GM12878 (cell line): Measurements from ENCODE around the gene ZNF761.
"Not testable (repeated sequence)": the region's sequence is repeated elsewhere in the genome, so short reads cannot be mapped to it uniquely, and the experiment has no call there.

Experiments used
- ASH2L ChIP-seq: fragments of 300-600, 200-600 bp; sonication (generic); IDR thresholded peaks from 2 replicates; pipeline ENCODE4 v1.6.1; 2017; ENCODE audit warnings: low read depth, mild to moderate bottlenecking, borderline replicate concordance
- ATF3 ChIP-seq: IDR thresholded peaks from 2 replicates; pipeline ENCODE4 v1.6.1; 2011; ENCODE audit warnings: low read depth, mild to moderate bottlenecking, low read length, moderate library complexity, borderline replicate concordance; ENCODE audit errors: extremely low read depth
- CBFB ChIP-seq: IDR thresholded peaks from 2 replicates; pipeline ENCODE4 v1.6.1; 2016; ENCODE audit warnings: antibody characterized with exemption, low read depth
- CTCF ChIP-seq, 3 experiments: IDR thresholded peaks in 2 of 3; conservative IDR thresholded peaks in 1 of 3; 2 replicates each; pipeline ENCODE4 v1.5.1; 2011; ENCODE audit warnings: low read depth in 3 of 3, low read length in 3 of 3, mild to moderate bottlenecking in 3 of 3, control low read depth in 2 of 3, moderate library complexity in 2 of 3, inconsistent platforms in 1 of 3, mixed read lengths in 1 of 3; ENCODE audit not compliant: control insufficient read depth in 2 of 3, insufficient read depth in 1 of 3; ENCODE audit errors: extremely low read depth in 1 of 3
- E4F1 ChIP-seq: fragments of 450-650 bp; IDR thresholded peaks from 2 replicates; pipeline ENCODE4 v1.6.1; 2018; ENCODE audit warnings: borderline replicate concordance, mild to moderate bottlenecking; ENCODE audit not compliant: partially characterized antibody
- POLR2AphosphoS5 ChIP-seq: IDR thresholded peaks from 2 replicates; pipeline ENCODE4 v1.6.1; 2011; ENCODE audit warnings: mild to moderate bottlenecking, low read length, inconsistent platforms
- SMAD1 ChIP-seq: fragments of 450-650 bp; IDR thresholded peaks from 2 replicates; pipeline ENCODE4 v1.6.1; 2018; ENCODE audit warnings: mild to moderate bottlenecking, low read depth; ENCODE audit not compliant: partially characterized antibody
- SMAD5 ChIP-seq: IDR thresholded peaks from 2 replicates; pipeline ENCODE4 v1.6.1; 2016; ENCODE audit warnings: antibody characterized with exemption, low read depth
- SP1 ChIP-seq: IDR thresholded peaks from one replicate; pipeline ENCODE4 v1.6.1; 2011; ENCODE audit warnings: low read depth, low read length
- STAT1 ChIP-seq: fragments of 450-650 bp; conservative IDR thresholded peaks from 2 replicates; pipeline ENCODE4 v1.6.1; 2014; ENCODE audit warnings: antibody characterized with exemption, mild to moderate bottlenecking
- TF ChIP-seq, protein P1 (sequence below): IDR thresholded peaks from 2 replicates; pipeline ENCODE4 v1.6.1; 2012; ENCODE audit warnings: mild to moderate bottlenecking, low read depth, low read length
- TF ChIP-seq, protein P2 (sequence below): IDR thresholded peaks from 2 replicates; pipeline ENCODE4 v1.6.1; 2011; ENCODE audit warnings: low read depth, low read length, improper control_type of control experiment, borderline replicate concordance

DNA sequence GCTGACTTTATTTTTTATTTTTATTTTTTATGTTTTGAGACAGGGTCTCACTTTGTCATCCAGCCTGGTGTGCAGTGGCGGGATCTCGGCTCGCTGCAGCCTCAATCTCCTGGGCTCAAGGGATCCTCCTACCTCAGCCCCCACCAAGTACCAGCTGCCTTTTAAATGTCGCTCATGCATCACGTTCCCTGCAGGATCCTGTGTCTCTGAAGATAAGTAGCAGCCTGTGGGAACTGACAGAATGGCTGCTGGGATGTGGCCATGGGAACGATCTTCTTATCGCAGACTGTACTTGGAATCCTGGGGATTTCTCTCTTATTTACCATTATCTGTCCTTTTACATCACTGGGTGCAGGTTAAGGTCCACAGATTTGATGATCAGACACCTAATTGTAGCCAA, 71.4 kb downstream of the ZNF761 start:
- TF ChIP-seq, protein P1, sequence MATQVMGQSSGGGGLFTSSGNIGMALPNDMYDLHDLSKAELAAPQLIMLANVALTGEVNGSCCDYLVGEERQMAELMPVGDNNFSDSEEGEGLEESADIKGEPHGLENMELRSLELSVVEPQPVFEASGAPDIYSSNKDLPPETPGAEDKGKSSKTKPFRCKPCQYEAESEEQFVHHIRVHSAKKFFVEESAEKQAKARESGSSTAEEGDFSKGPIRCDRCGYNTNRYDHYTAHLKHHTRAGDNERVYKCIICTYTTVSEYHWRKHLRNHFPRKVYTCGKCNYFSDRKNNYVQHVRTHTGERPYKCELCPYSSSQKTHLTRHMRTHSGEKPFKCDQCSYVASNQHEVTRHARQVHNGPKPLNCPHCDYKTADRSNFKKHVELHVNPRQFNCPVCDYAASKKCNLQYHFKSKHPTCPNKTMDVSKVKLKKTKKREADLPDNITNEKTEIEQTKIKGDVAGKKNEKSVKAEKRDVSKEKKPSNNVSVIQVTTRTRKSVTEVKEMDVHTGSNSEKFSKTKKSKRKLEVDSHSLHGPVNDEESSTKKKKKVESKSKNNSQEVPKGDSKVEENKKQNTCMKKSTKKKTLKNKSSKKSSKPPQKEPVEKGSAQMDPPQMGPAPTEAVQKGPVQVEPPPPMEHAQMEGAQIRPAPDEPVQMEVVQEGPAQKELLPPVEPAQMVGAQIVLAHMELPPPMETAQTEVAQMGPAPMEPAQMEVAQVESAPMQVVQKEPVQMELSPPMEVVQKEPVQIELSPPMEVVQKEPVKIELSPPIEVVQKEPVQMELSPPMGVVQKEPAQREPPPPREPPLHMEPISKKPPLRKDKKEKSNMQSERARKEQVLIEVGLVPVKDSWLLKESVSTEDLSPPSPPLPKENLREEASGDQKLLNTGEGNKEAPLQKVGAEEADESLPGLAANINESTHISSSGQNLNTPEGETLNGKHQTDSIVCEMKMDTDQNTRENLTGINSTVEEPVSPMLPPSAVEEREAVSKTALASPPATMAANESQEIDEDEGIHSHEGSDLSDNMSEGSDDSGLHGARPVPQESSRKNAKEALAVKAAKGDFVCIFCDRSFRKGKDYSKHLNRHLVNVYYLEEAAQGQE = not testable (repeated sequence)
- TF ChIP-seq ATF3; POLR2AphosphoS5; CBFB; ASH2L; SMAD1; CTCF (IDR thresholded peaks at IDR 0.05 in 2 of 3, conservative IDR thresholded peaks at IDR 0.05 in 1 of 3; ENCODE audit: control insufficient read depth in 2 of 3, extremely low read depth in 1 of 3, insufficient read depth in 1 of 3, low read depth in 3 of 3, low read length in 3 of 3); SMAD5; E4F1; STAT1; SP1: not testable (repeated sequence)
- TF ChIP-seq, protein P2, sequence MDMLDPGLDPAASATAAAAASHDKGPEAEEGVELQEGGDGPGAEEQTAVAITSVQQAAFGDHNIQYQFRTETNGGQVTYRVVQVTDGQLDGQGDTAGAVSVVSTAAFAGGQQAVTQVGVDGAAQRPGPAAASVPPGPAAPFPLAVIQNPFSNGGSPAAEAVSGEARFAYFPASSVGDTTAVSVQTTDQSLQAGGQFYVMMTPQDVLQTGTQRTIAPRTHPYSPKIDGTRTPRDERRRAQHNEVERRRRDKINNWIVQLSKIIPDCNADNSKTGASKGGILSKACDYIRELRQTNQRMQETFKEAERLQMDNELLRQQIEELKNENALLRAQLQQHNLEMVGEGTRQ = not testable (repeated sequence)
